ENCODE measurements around the gene NKX2-1. TPM values are rescaled to one million over a fixed set of nuclear protein-coding genes. Genes with fewer than 3 reads are reported as not detected.

The NKX2-1 gene
- total and polyA plus RNA-seq, 2 of the 13 experiments (the other 11 are each of a cell fraction or from before 2014, with no cell fraction given), result not detected

GRCh38 chr14:36505181-36505815, 14.7 kb downstream of the NKX2-1 start:
- ATAC-seq (peak; percentile 33), FAIRE-seq (no peak), DNase-seq (ENCODE audit: low spot score) (no peak)
- no peak overlapping the region for H2AFZ ChIP-seq (ENCODE audit: low read length)
- no peak overlapping the region for H3K9ac ChIP-seq (ENCODE audit: insufficient read depth, low read depth, low read length)
- H3K27ac ChIP-seq (ENCODE audit: extremely low read length, insufficient read depth, low read length), result no peak overlapping the region
- ChIA-PET CTCF (ENCODE audit: low intra/inter-chr PET ratio, low total read pairs) (no interaction called here), POLR2A (no interaction called here)
- H3K9me3 ChIP-seq (ENCODE audit: low read length), result no peaks in the 10 kb centered on the region
- H3K4me2 ChIP-seq (ENCODE audit: low read depth, low read length), result no peak overlapping the region
- H3K36me3 ChIP-seq (replicated peaks in 1 of 2; ENCODE audit: control insufficient read depth in 1 of 2, insufficient read depth in 2 of 2, low read length in 2 of 2), result no peaks in the 10 kb centered on the region
- H3K4me1 ChIP-seq (ENCODE audit: insufficient read depth, low read length), result no peaks in the 10 kb centered on the region
- H4K20me1 ChIP-seq (ENCODE audit: insufficient read depth, low read length), result peaks cover 4% of the 10 kb centered on the region; the same call in 1 of the 2 replicates
- intact Hi-C loops (cut with micrococcal nuclease; ENCODE audit: unreplicated experiment) (no loop called here), in situ Hi-C loops (cut with HindIII; ENCODE audit: extremely low pct_ligation_motif_present, low pct_unique_long_range_greater_than_20kb) (no loop called here)
- WGBS (ENCODE audit: low lambda C conversion rate), result 30% methylated on average over 45 of the region's 46 CpGs
- H3K79me2 ChIP-seq (ENCODE audit: insufficient read depth, low read length), result no peaks in the 10 kb centered on the region
- BruUV-seq (replicated peaks), result no TSS peak
- no peak overlapping the region for H3K4me3 ChIP-seq (replicated peaks in 1 of 3; ENCODE audit: insufficient read depth in 1 of 3, low read depth in 2 of 3, low read length in 3 of 3)
- TF ChIP-seq, protein P1, sequence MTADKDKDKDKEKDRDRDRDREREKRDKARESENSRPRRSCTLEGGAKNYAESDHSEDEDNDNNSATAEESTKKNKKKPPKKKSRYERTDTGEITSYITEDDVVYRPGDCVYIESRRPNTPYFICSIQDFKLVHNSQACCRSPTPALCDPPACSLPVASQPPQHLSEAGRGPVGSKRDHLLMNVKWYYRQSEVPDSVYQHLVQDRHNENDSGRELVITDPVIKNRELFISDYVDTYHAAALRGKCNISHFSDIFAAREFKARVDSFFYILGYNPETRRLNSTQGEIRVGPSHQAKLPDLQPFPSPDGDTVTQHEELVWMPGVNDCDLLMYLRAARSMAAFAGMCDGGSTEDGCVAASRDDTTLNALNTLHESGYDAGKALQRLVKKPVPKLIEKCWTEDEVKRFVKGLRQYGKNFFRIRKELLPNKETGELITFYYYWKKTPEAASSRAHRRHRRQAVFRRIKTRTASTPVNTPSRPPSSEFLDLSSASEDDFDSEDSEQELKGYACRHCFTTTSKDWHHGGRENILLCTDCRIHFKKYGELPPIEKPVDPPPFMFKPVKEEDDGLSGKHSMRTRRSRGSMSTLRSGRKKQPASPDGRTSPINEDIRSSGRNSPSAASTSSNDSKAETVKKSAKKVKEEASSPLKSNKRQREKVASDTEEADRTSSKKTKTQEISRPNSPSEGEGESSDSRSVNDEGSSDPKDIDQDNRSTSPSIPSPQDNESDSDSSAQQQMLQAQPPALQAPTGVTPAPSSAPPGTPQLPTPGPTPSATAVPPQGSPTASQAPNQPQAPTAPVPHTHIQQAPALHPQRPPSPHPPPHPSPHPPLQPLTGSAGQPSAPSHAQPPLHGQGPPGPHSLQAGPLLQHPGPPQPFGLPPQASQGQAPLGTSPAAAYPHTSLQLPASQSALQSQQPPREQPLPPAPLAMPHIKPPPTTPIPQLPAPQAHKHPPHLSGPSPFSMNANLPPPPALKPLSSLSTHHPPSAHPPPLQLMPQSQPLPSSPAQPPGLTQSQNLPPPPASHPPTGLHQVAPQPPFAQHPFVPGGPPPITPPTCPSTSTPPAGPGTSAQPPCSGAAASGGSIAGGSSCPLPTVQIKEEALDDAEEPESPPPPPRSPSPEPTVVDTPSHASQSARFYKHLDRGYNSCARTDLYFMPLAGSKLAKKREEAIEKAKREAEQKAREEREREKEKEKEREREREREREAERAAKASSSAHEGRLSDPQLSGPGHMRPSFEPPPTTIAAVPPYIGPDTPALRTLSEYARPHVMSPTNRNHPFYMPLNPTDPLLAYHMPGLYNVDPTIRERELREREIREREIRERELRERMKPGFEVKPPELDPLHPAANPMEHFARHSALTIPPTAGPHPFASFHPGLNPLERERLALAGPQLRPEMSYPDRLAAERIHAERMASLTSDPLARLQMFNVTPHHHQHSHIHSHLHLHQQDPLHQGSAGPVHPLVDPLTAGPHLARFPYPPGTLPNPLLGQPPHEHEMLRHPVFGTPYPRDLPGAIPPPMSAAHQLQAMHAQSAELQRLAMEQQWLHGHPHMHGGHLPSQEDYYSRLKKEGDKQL (CRISPR knock-in tag; IDR thresholded peaks at IDR 0.05; ENCODE audit: low read depth), result no peak
- peak; percentile 36 for TF ChIP-seq TAF15 (IDR thresholded peaks at IDR 0.05; ENCODE audit: low read depth, low read length, poor library complexity, severe bottlenecking)
- TF ChIP-seq, protein P2, sequence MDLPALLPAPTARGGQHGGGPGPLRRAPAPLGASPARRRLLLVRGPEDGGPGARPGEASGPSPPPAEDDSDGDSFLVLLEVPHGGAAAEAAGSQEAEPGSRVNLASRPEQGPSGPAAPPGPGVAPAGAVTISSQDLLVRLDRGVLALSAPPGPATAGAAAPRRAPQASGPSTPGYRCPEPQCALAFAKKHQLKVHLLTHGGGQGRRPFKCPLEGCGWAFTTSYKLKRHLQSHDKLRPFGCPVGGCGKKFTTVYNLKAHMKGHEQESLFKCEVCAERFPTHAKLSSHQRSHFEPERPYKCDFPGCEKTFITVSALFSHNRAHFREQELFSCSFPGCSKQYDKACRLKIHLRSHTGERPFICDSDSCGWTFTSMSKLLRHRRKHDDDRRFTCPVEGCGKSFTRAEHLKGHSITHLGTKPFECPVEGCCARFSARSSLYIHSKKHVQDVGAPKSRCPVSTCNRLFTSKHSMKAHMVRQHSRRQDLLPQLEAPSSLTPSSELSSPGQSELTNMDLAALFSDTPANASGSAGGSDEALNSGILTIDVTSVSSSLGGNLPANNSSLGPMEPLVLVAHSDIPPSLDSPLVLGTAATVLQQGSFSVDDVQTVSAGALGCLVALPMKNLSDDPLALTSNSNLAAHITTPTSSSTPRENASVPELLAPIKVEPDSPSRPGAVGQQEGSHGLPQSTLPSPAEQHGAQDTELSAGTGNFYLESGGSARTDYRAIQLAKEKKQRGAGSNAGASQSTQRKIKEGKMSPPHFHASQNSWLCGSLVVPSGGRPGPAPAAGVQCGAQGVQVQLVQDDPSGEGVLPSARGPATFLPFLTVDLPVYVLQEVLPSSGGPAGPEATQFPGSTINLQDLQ (CRISPR knock-in tag; IDR thresholded peaks at IDR 0.05), result 0 out of 2 replicates have a peak, but pooled peaks have one; percentile 42
- no peak for TF ChIP-seq FOXK1 (CRISPR knock-in tag; IDR thresholded peaks at IDR 0.05; ENCODE audit: borderline replicate concordance, low read depth)
- peak; percentile 19; the same call in 1 of the 2 replicates for TF ChIP-seq ZNF687 (CRISPR knock-in tag; IDR thresholded peaks at IDR 0.05)
- no peak for TF ChIP-seq ATF3 (CRISPR knock-in tag; IDR thresholded peaks at IDR 0.05)
- TF ChIP-seq ZNF777 (CRISPR knock-in tag; IDR thresholded peaks at IDR 0.05), result peak; percentile 53; the same call in 1 of the 2 replicates
- peak; percentile 21; the same call in 1 of the 2 replicates for TF ChIP-seq EZH2 (conservative IDR thresholded peaks at IDR 0.05; ENCODE audit: low read depth, low read length)
- TF ChIP-seq PREB (CRISPR knock-in tag; IDR thresholded peaks at IDR 0.05), result no peak
- H3K27me3 ChIP-seq (ENCODE audit: control insufficient read depth in 1 of 2, insufficient read depth in 2 of 2, low read length in 2 of 2), result peaks cover 27 to 76% of the 10 kb centered on the region in 2 experiments

Measured in HepG2 (cell line).